ENCODE measurements around the gene DPP10.

DPP10 gene

GRCh38 chr2:115094441-115094840, 652.0 kb downstream of the DPP10 start:
- H2BK120ac ChIP-seq (ENCODE audit: low read depth, low read length) = no peak overlapping the region
- no CpG with 5 or more reads among the region's 4 CpGs for WGBS, 2 donors (ENCODE audit: extremely low coverage in 2 of 2, insufficient read length in 2 of 2, insufficient replicate concordance in 1 of 2)
- H3K36me3 ChIP-seq (replicated peaks in 1 of 2; ENCODE audit: control insufficient read depth in 2 of 2, insufficient read depth in 2 of 2, low read length in 2 of 2) = no peaks in the 10 kb centered on the region
- H2BK5ac ChIP-seq (ENCODE audit: low read length) = no peak overlapping the region
- no peak overlapping the region for H3K23ac ChIP-seq (ENCODE audit: low read depth, low read length, poor library complexity)
- H4K91ac ChIP-seq (ENCODE audit: low read depth, low read length, poor library complexity) = no peak overlapping the region
- H3K4me1 ChIP-seq (ENCODE audit: control insufficient read depth in 2 of 2, insufficient read depth in 1 of 2, low read depth in 1 of 2, low read length in 2 of 2) = peaks cover 0 to 2% of the 10 kb centered on the region in 2 donors
- no peak overlapping the region for H4K8ac ChIP-seq (ENCODE audit: low read depth, low read length)
- no peak overlapping the region for H2AK5ac ChIP-seq (ENCODE audit: low read depth, low read length)
- no peak overlapping the region for H3K18ac ChIP-seq (ENCODE audit: low read length)
- no peak overlapping the region for H2BK12ac ChIP-seq (ENCODE audit: low read length)
- no peak overlapping the region for H3K27ac ChIP-seq (replicated peaks; ENCODE audit: low read length)
- H3K4me3 ChIP-seq (ENCODE audit: low read length in 2 of 2) = no peak overlapping the region
- H2BK15ac ChIP-seq (ENCODE audit: low read length) = no peak overlapping the region
- DNase-seq (ENCODE audit: low spot score) = no peak
- no peaks in the 10 kb centered on the region for H3K27me3 ChIP-seq (ENCODE audit: control insufficient read depth in 3 of 3, insufficient read depth in 3 of 3, low read depth in 1 of 3, low read length in 3 of 3)
- no peak overlapping the region for H3K4me2 ChIP-seq (ENCODE audit: insufficient read depth, low read length, poor library complexity, severe bottlenecking)
- no peak overlapping the region for H3K9ac ChIP-seq (ENCODE audit: low read depth, low read length, poor library complexity)
- H3K14ac ChIP-seq (ENCODE audit: low read length) = no peak overlapping the region
- no peak overlapping the region for H2AFZ ChIP-seq (ENCODE audit: low read length)
- no peaks in the 10 kb centered on the region for H3K79me1 ChIP-seq (ENCODE audit: low read depth, low read length)
- H3K4ac ChIP-seq (ENCODE audit: low read length) = no peak overlapping the region
- peaks cover 0 to 2% of the 10 kb centered on the region in 2 donors for H3K9me3 ChIP-seq (replicated peaks in 1 of 2; ENCODE audit: control insufficient read depth in 2 of 2, insufficient read depth in 1 of 2, low read depth in 1 of 2, low read length in 2 of 2)

GRCh38 chr2:115105966-115106365, 663.5 kb downstream of the DPP10 start:
- no peak for DNase-seq (ENCODE audit: low spot score)
- Histone ChIP-seq H3K9ac (ENCODE audit: low read depth, low read length, poor library complexity) (no peak overlapping the region), H3K4me1 (ENCODE audit: control insufficient read depth in 2 of 2, insufficient read depth in 1 of 2, low read depth in 1 of 2, low read length in 2 of 2) (no peaks in the 10 kb centered on the region)

GRCh38 chr2:115115135-115115534, 672.7 kb downstream of the DPP10 start:
- Histone ChIP-seq H3K36me3 (replicated peaks in 1 of 2; ENCODE audit: control insufficient read depth in 2 of 2, insufficient read depth in 2 of 2, low read length in 2 of 2) (no peaks in the 10 kb centered on the region), H3K4me1 (ENCODE audit: control insufficient read depth in 2 of 2, insufficient read depth in 1 of 2, low read depth in 1 of 2, low read length in 2 of 2) (no peaks in the 10 kb centered on the region), H3K23ac (ENCODE audit: low read depth, low read length, poor library complexity) (no peak overlapping the region), H4K91ac (ENCODE audit: low read depth, low read length, poor library complexity) (no peak overlapping the region), H2BK15ac (ENCODE audit: low read length) (no peak overlapping the region), H3K18ac (ENCODE audit: low read length) (no peak overlapping the region), H4K8ac (ENCODE audit: low read depth, low read length) (no peak overlapping the region), H2BK120ac (ENCODE audit: low read depth, low read length) (no peak overlapping the region), H3K9me3 (replicated peaks in 1 of 2; ENCODE audit: control insufficient read depth in 2 of 2, insufficient read depth in 1 of 2, low read depth in 1 of 2, low read length in 2 of 2) (no peaks in the 10 kb centered on the region), H3K14ac (ENCODE audit: low read length) (no peak overlapping the region), H3K4me2 (ENCODE audit: insufficient read depth, low read length, poor library complexity, severe bottlenecking) (no peak overlapping the region), H3K79me1 (ENCODE audit: low read depth, low read length) (no peaks in the 10 kb centered on the region), H3K9ac (ENCODE audit: low read depth, low read length, poor library complexity) (no peak overlapping the region), H3K27me3 (ENCODE audit: control insufficient read depth in 3 of 3, insufficient read depth in 3 of 3, low read depth in 1 of 3, low read length in 3 of 3) (no peaks in the 10 kb centered on the region), H3K4me3 (ENCODE audit: low read length in 2 of 2) (no peak overlapping the region), H2AK5ac (ENCODE audit: low read depth, low read length) (no peak overlapping the region), H3K4ac (ENCODE audit: low read length) (no peak overlapping the region), H2BK12ac (ENCODE audit: low read length) (no peak overlapping the region), H2BK5ac (ENCODE audit: low read length) (no peak overlapping the region), H2AFZ (ENCODE audit: low read length) (no peak overlapping the region), H3K27ac (replicated peaks; ENCODE audit: low read length) (no peak overlapping the region)
- no peak for DNase-seq (ENCODE audit: low spot score)
- no CpG with 5 or more reads among the region's 2 CpGs for WGBS, 2 donors (ENCODE audit: extremely low coverage in 2 of 2, insufficient read length in 2 of 2, insufficient replicate concordance in 1 of 2)

More at GRCh38 chr2:115105966-115106365, 663.5 kb downstream of the DPP10 start:
- no peaks in the 10 kb centered on the region for H3K9me3 ChIP-seq (replicated peaks in 1 of 2; ENCODE audit: control insufficient read depth in 2 of 2, insufficient read depth in 1 of 2, low read depth in 1 of 2, low read length in 2 of 2)
- H3K4me2 ChIP-seq (ENCODE audit: insufficient read depth, low read length, poor library complexity, severe bottlenecking) = no peak overlapping the region
- no peak overlapping the region for H4K8ac ChIP-seq (ENCODE audit: low read depth, low read length)
- H2AK5ac ChIP-seq (ENCODE audit: low read depth, low read length) = no peak overlapping the region
- no peaks in the 10 kb centered on the region for H3K79me1 ChIP-seq (ENCODE audit: low read depth, low read length)
- H3K4me3 ChIP-seq (ENCODE audit: low read length in 2 of 2) = no peak overlapping the region
- no peak overlapping the region for H3K14ac ChIP-seq (ENCODE audit: low read length)
- H2BK15ac ChIP-seq (ENCODE audit: low read length) = no peak overlapping the region
- H2BK5ac ChIP-seq (ENCODE audit: low read length) = no peak overlapping the region
- H2BK12ac ChIP-seq (ENCODE audit: low read length) = no peak overlapping the region
- no peak overlapping the region for H3K18ac ChIP-seq (ENCODE audit: low read length)
- no peak overlapping the region for H4K91ac ChIP-seq (ENCODE audit: low read depth, low read length, poor library complexity)
- H3K36me3 ChIP-seq (replicated peaks in 1 of 2; ENCODE audit: control insufficient read depth in 2 of 2, insufficient read depth in 2 of 2, low read length in 2 of 2) = no peaks in the 10 kb centered on the region
- H3K23ac ChIP-seq (ENCODE audit: low read depth, low read length, poor library complexity) = no peak overlapping the region
- no peak overlapping the region for H3K4ac ChIP-seq (ENCODE audit: low read length)
- no peak overlapping the region for H2AFZ ChIP-seq (ENCODE audit: low read length)
- H3K27me3 ChIP-seq (ENCODE audit: control insufficient read depth in 3 of 3, insufficient read depth in 3 of 3, low read depth in 1 of 3, low read length in 3 of 3) = no peaks in the 10 kb centered on the region
- no peak overlapping the region for H3K27ac ChIP-seq (replicated peaks; ENCODE audit: low read length)
- no peak overlapping the region for H2BK120ac ChIP-seq (ENCODE audit: low read depth, low read length)

DNA sequence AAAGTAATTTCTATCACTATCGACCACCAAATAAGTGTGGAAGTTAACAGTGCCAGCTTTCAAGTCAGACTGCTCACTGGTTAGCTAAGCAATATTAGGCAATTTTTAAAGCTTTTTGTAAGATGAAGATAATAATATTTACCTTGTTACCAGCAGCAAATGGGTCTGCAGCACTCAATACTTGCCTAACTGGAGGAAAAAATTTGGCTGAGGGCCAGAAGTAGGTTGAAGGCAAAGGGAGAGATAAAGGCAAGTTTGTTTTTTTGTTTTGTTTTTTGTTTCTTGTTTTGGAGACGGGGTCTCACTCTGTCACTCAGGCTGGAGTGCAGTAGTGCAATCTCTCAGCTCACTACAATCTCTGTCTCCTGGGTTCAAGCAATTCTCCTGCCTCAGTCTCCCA, 675.9 kb downstream of the DPP10 start:
- H3K36me3 ChIP-seq (replicated peaks in 1 of 2; ENCODE audit: control insufficient read depth in 2 of 2, insufficient read depth in 2 of 2, low read length in 2 of 2) = no peaks in the 10 kb centered on the region
- H3K79me1 ChIP-seq (ENCODE audit: low read depth, low read length) = no peaks in the 10 kb centered on the region
- WGBS, 2 donors (ENCODE audit: extremely low coverage in 2 of 2, insufficient read length in 2 of 2, insufficient replicate concordance in 1 of 2) = no CpG with 5 or more reads among the region's 2 CpGs
- H2AK5ac ChIP-seq (ENCODE audit: low read depth, low read length) = no peak overlapping the region
- H2BK120ac ChIP-seq (ENCODE audit: low read depth, low read length) = no peak overlapping the region
- H3K23ac ChIP-seq (ENCODE audit: low read depth, low read length, poor library complexity) = no peak overlapping the region
- H3K4me3 ChIP-seq (ENCODE audit: low read length in 2 of 2) = no peak overlapping the region
- H3K18ac ChIP-seq (ENCODE audit: low read length) = no peak overlapping the region
- H3K4ac ChIP-seq (ENCODE audit: low read length) = no peak overlapping the region
- no peak overlapping the region for H2BK15ac ChIP-seq (ENCODE audit: low read length)
- no peak overlapping the region for H3K9ac ChIP-seq (ENCODE audit: low read depth, low read length, poor library complexity)
- H2BK5ac ChIP-seq (ENCODE audit: low read length) = no peak overlapping the region
- H2AFZ ChIP-seq (ENCODE audit: low read length) = no peak overlapping the region
- no peak overlapping the region for H3K27ac ChIP-seq (replicated peaks; ENCODE audit: low read length)
- H3K27me3 ChIP-seq (ENCODE audit: control insufficient read depth in 3 of 3, insufficient read depth in 3 of 3, low read depth in 1 of 3, low read length in 3 of 3) = no peaks in the 10 kb centered on the region
- H4K8ac ChIP-seq (ENCODE audit: low read depth, low read length) = no peak overlapping the region
- H3K4me1 ChIP-seq (ENCODE audit: control insufficient read depth in 2 of 2, insufficient read depth in 1 of 2, low read depth in 1 of 2, low read length in 2 of 2) = no peaks in the 10 kb centered on the region
- no peak overlapping the region for H4K91ac ChIP-seq (ENCODE audit: low read depth, low read length, poor library complexity)
- H3K14ac ChIP-seq (ENCODE audit: low read length) = no peak overlapping the region
- H3K4me2 ChIP-seq (ENCODE audit: insufficient read depth, low read length, poor library complexity, severe bottlenecking) = no peak overlapping the region
- DNase-seq (ENCODE audit: low spot score) = no peak
- no peak overlapping the region for H2BK12ac ChIP-seq (ENCODE audit: low read length)
- no peaks in the 10 kb centered on the region for H3K9me3 ChIP-seq (replicated peaks in 1 of 2; ENCODE audit: control insufficient read depth in 2 of 2, insufficient read depth in 1 of 2, low read depth in 1 of 2, low read length in 2 of 2)
